ENCODE data around the gene SSR4.

Gene SSR4

DNA sequence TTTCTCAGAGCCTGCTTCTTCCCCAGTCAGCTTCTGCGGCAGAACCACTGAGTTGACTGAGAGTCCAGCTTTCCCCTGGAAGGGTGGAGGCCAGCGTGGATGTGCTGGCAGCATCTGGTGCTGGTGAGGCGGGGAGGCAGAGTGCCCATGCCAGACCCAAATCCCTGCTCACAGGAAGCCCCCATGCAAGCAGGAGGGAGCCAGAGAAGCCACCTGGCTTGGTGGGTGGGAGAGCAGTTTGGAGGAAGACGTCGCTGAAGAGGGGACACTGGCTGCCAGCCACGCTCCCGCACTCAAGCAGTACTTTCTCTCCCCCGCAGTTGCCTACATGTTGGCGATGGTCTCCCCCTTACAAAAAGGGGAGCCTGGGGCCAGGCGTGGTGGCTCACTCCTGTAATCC lies 29.9 kb downstream of the SSR4 start:
- no peak overlapping the region for H3K4me3 ChIP-seq (ENCODE audit: low read length)
- H3K9ac ChIP-seq (ENCODE audit: low read length), result no peak overlapping the region
- H3K36me3 ChIP-seq (replicated peaks; ENCODE audit: insufficient read depth, low read length), result no peaks in the 10 kb centered on the region
- H4K20me1 ChIP-seq (ENCODE audit: insufficient read depth, low read length), result no peaks in the 10 kb centered on the region
- H3K4me1 ChIP-seq (ENCODE audit: low read length), result no peaks in the 10 kb centered on the region
- H3K27me3 ChIP-seq (replicated peaks; ENCODE audit: insufficient read depth, low read length), result peaks cover 48% of the 10 kb centered on the region
- H3K4me2 ChIP-seq (ENCODE audit: low read depth, low read length), result no peak overlapping the region
- no peak for DNase-seq
- H3K79me2 ChIP-seq (ENCODE audit: low read length), result no peaks in the 10 kb centered on the region
- no peaks in the 10 kb centered on the region for H3F3A ChIP-seq (ENCODE audit: insufficient read depth, low read length)
- H3K9me3 ChIP-seq (replicated peaks; ENCODE audit: insufficient read depth, low read length), result no peaks in the 10 kb centered on the region
- no peak overlapping the region for H3K27ac ChIP-seq (ENCODE audit: low read length)
- no peaks in the 10 kb centered on the region for H3K9me2 ChIP-seq (replicated peaks; ENCODE audit: insufficient read depth, low read length)
- no peak overlapping the region for H2AFZ ChIP-seq (ENCODE audit: low read length)
- no peak for TF ChIP-seq EZH2phosphoT487 (IDR thresholded peaks at IDR 0.05; ENCODE audit: low read length)
- TF ChIP-seq, protein P1, sequence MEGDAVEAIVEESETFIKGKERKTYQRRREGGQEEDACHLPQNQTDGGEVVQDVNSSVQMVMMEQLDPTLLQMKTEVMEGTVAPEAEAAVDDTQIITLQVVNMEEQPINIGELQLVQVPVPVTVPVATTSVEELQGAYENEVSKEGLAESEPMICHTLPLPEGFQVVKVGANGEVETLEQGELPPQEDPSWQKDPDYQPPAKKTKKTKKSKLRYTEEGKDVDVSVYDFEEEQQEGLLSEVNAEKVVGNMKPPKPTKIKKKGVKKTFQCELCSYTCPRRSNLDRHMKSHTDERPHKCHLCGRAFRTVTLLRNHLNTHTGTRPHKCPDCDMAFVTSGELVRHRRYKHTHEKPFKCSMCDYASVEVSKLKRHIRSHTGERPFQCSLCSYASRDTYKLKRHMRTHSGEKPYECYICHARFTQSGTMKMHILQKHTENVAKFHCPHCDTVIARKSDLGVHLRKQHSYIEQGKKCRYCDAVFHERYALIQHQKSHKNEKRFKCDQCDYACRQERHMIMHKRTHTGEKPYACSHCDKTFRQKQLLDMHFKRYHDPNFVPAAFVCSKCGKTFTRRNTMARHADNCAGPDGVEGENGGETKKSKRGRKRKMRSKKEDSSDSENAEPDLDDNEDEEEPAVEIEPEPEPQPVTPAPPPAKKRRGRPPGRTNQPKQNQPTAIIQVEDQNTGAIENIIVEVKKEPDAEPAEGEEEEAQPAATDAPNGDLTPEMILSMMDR (IDR thresholded peaks at IDR 0.05; ENCODE audit: low read length), result no peak
- TF ChIP-seq EZH2 (optimal IDR thresholded peaks at IDR 0.05; ENCODE audit: low read depth, low read length), result no peak

DNA sequence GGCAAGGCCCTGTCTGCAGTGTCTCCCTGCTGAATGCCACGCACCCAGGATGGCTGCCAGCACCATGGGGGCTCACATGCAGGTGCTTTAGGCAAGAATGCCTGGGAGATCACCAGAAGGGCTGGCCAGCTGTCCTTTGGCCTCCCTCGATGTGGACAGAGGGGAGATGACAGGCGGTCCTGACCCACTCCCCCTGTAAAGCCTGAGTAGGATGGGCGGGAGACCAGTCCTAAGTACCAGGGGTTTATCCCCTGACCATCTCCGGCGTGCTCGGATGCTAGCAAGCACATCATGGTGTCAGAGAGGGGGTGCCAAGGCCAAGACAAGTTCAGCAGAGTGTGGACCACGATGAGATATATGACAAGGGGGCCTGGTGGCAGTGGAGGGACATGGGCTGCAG lies 30.6 kb downstream of the SSR4 start:
- no peak overlapping the region for H2AFZ ChIP-seq (ENCODE audit: low read length)
- H3K4me1 ChIP-seq (ENCODE audit: low read length), result no peaks in the 10 kb centered on the region
- H3K79me2 ChIP-seq (ENCODE audit: low read length), result no peaks in the 10 kb centered on the region
- peaks cover 52% of the 10 kb centered on the region for H3K27me3 ChIP-seq (replicated peaks; ENCODE audit: insufficient read depth, low read length)
- no peaks in the 10 kb centered on the region for H3K9me3 ChIP-seq (replicated peaks; ENCODE audit: insufficient read depth, low read length)
- TF ChIP-seq, protein P1 (IDR thresholded peaks at IDR 0.05; ENCODE audit: low read length), result no peak
- TF ChIP-seq EZH2phosphoT487 (IDR thresholded peaks at IDR 0.05; ENCODE audit: low read length) (no peak), EZH2 (optimal IDR thresholded peaks at IDR 0.05; ENCODE audit: low read depth, low read length) (no peak)
- H3K4me3 ChIP-seq (ENCODE audit: low read length), result no peak overlapping the region
- H3K9ac ChIP-seq (ENCODE audit: low read length), result no peak overlapping the region
- no peak for DNase-seq
- H3K4me2 ChIP-seq (ENCODE audit: low read depth, low read length), result no peak overlapping the region
- H4K20me1 ChIP-seq (ENCODE audit: insufficient read depth, low read length), result no peaks in the 10 kb centered on the region
- no peaks in the 10 kb centered on the region for H3K9me2 ChIP-seq (replicated peaks; ENCODE audit: insufficient read depth, low read length)
- H3K36me3 ChIP-seq (replicated peaks; ENCODE audit: insufficient read depth, low read length), result no peaks in the 10 kb centered on the region
- H3K27ac ChIP-seq (ENCODE audit: low read length), result no peak overlapping the region
- H3F3A ChIP-seq (ENCODE audit: insufficient read depth, low read length), result no peaks in the 10 kb centered on the region

DNA sequence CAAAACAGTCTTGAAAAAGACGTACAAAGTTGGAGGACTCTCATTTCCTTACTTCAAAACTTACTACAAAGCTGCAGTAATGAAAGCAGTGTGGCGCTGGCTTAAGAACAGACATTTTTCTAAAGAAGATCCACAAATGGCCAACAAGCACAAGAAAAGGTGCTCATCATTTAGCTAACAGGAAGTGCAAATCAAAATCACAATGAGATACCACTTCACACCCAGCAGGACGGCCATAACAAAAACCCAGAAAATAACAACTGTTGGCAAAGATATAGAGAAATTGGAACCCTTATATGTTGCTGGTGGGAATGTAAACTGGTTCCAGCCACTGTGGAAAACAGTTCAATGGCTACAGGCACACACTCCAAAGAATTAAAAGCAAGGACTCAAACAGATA lies 32.5 kb downstream of the SSR4 start:
- Histone ChIP-seq H4K20me1 (ENCODE audit: insufficient read depth, low read length) (no peaks in the 10 kb centered on the region), H2AFZ (ENCODE audit: low read length) (no peak overlapping the region), H3K27me3 (replicated peaks; ENCODE audit: insufficient read depth, low read length) (peaks cover 63% of the 10 kb centered on the region), H3K4me2 (ENCODE audit: low read depth, low read length) (no peak overlapping the region), H3K27ac (ENCODE audit: low read length) (no peak overlapping the region), H3K9me3 (replicated peaks; ENCODE audit: insufficient read depth, low read length) (no peaks in the 10 kb centered on the region), H3K36me3 (replicated peaks; ENCODE audit: insufficient read depth, low read length) (no peaks in the 10 kb centered on the region), H3F3A (ENCODE audit: insufficient read depth, low read length) (no peaks in the 10 kb centered on the region), H3K4me1 (ENCODE audit: low read length) (no peaks in the 10 kb centered on the region), H3K4me3 (ENCODE audit: low read length) (no peak overlapping the region), H3K9me2 (replicated peaks; ENCODE audit: insufficient read depth, low read length) (no peaks in the 10 kb centered on the region), H3K9ac (ENCODE audit: low read length) (no peak overlapping the region), H3K79me2 (ENCODE audit: low read length) (no peaks in the 10 kb centered on the region)
- no peak for TF ChIP-seq EZH2 (optimal IDR thresholded peaks at IDR 0.05; ENCODE audit: low read depth, low read length)
- TF ChIP-seq EZH2phosphoT487 (IDR thresholded peaks at IDR 0.05; ENCODE audit: low read length), result no peak
- DNase-seq, result no peak

DNA sequence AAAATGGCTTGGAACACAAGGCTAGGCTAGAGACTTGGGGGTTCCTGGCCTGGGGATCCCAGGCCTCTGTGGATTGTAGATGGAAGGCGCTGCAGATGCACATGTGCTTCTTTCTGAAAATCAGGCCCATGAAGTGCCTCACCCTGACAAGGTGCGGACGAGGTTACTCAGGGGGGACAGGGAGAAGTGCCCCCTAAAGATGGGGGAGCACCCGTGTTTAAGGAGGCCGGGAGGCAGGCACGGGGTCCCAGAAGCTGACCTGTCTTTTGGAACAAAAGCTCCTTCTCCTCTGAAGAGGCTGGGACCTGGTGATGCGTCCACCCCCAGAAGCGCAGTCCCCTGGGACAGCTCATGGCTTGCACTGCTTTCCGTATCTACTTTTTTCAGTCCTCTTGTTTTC lies 33.4 kb downstream of the SSR4 start:
- Histone ChIP-seq H3K4me1 (ENCODE audit: low read length) (no peaks in the 10 kb centered on the region), H3K9ac (ENCODE audit: low read length) (no peak overlapping the region), H3F3A (ENCODE audit: insufficient read depth, low read length) (no peaks in the 10 kb centered on the region), H3K27ac (ENCODE audit: low read length) (no peak overlapping the region), H3K9me3 (replicated peaks; ENCODE audit: insufficient read depth, low read length) (no peaks in the 10 kb centered on the region), H3K36me3 (replicated peaks; ENCODE audit: insufficient read depth, low read length) (no peaks in the 10 kb centered on the region), H3K4me2 (ENCODE audit: low read depth, low read length) (no peak overlapping the region), H3K27me3 (replicated peaks; ENCODE audit: insufficient read depth, low read length) (peaks cover 71% of the 10 kb centered on the region), H3K4me3 (ENCODE audit: low read length) (no peak overlapping the region), H3K79me2 (ENCODE audit: low read length) (no peaks in the 10 kb centered on the region), H4K20me1 (ENCODE audit: insufficient read depth, low read length) (no peaks in the 10 kb centered on the region), H2AFZ (ENCODE audit: low read length) (no peak overlapping the region), H3K9me2 (replicated peaks; ENCODE audit: insufficient read depth, low read length) (no peaks in the 10 kb centered on the region)
- TF ChIP-seq EZH2phosphoT487 (IDR thresholded peaks at IDR 0.05; ENCODE audit: low read length), result no peak
- TF ChIP-seq, protein P1 (IDR thresholded peaks at IDR 0.05; ENCODE audit: low read length), result no peak
- no peak for DNase-seq
